A549 (cell line): ENCODE measurements around the gene VPS13D.

Experiments used
- CEBPB ChIP-seq, 2 experiments: fragments of >200 bp in 1 of 2; sonication (Bioruptor Twin) in 1 of 2; formaldehyde crosslinking in 1 of 2; IDR thresholded peaks; 2 replicates each; pipeline ENCODE4 v1.6.1; 2012 to 2016
- CTCF ChIP-seq: fragments of >200 bp; sonication (Bioruptor Twin); formaldehyde crosslinking; IDR thresholded peaks from 3 replicates; pipeline ENCODE4 v1.5.1; 2016
- EP300 ChIP-seq, 2 experiments: fragments of >200 bp; sonication (Bioruptor Twin); formaldehyde crosslinking; IDR thresholded peaks; 2 replicates in 1 of 2; 3 replicates in 1 of 2; pipeline ENCODE4 v1.6.1; 2016 to 2017
- POLR2A ChIP-seq: IDR thresholded peaks from 2 replicates; pipeline ENCODE4 v1.6.1; 2012; ENCODE audit warnings: mild to moderate bottlenecking, low read length
- POLR2AphosphoS2 ChIP-seq: conservative IDR thresholded peaks from 2 replicates; pipeline ENCODE4 v1.6.1; 2012; ENCODE audit warnings: low read length, improper control_type of control experiment, inconsistent platforms

DNA sequence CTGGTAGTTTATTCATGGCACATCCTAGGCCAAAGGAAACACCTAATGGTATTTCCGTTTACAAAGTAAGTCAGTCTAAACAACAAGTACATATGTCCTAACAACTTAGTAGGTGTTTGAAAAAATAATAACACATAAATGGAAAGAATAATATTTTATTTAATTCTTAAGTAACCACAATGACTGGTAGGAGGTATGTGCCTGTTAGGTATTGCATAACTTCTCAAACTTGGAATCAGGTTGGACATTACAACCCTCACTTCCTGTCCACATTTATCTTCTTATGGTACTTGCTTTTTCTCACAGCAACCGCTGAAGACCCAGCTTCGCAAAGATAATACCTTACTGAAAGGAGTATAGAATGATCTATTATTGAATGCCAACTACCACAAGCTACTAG, 64.2 kb downstream of the VPS13D start:
- no peak; a peak in 1 of 4 replicates for TF ChIP-seq CEBPB (IDR thresholded peaks at IDR 0.05)
- TF ChIP-seq EP300 (IDR thresholded peaks at IDR 0.05): no peak
- TF ChIP-seq CTCF: no peak
- TF ChIP-seq POLR2AphosphoS2: no peak
- TF ChIP-seq POLR2A: no peak
